Spleen (tissue), 7 donors: Measurements from ENCODE around the gene MEX3C.

Experiments
- CTCF ChIP-seq, 11 experiments: fragments of 200-600 bp in 7 of 11; fragments of 450-650 bp in 4 of 11; sonication (generic) in 4 of 11; IDR thresholded peaks in 8 of 11; conservative IDR thresholded peaks in 3 of 11; 1 replicate in 7 of 11; 2 replicates in 4 of 11; pipeline versions ENCODE4 v1.4.0 to v1.8.0; 2016 to 2021; ENCODE audit warnings: antibody characterized with exemption in 11 of 11, inconsistent platforms in 4 of 11, mild to moderate bottlenecking in 1 of 11
- POLR2A ChIP-seq, 3 donors: fragments of 450-650 bp; IDR thresholded peaks; one replicate each; pipeline ENCODE4 v1.5.1; 2017; ENCODE audit warnings: antibody characterized with exemption in 3 of 3, mild to moderate bottlenecking in 1 of 3
- POLR2AphosphoS5 ChIP-seq, 3 donors: sonication (generic); formaldehyde crosslinking; IDR thresholded peaks; one replicate each; pipeline ENCODE4 v1.5.1; 2017; ENCODE audit warnings: antibody characterized with exemption in 3 of 3
- donor health status: DM: no; HTN: no; CAD: no; lungs with moderate emphysema.
- donor health status: DM: no; HTN: no; CAD: no.
- donor health status: DM: no; HTN: no; CAD: no.

DNA sequence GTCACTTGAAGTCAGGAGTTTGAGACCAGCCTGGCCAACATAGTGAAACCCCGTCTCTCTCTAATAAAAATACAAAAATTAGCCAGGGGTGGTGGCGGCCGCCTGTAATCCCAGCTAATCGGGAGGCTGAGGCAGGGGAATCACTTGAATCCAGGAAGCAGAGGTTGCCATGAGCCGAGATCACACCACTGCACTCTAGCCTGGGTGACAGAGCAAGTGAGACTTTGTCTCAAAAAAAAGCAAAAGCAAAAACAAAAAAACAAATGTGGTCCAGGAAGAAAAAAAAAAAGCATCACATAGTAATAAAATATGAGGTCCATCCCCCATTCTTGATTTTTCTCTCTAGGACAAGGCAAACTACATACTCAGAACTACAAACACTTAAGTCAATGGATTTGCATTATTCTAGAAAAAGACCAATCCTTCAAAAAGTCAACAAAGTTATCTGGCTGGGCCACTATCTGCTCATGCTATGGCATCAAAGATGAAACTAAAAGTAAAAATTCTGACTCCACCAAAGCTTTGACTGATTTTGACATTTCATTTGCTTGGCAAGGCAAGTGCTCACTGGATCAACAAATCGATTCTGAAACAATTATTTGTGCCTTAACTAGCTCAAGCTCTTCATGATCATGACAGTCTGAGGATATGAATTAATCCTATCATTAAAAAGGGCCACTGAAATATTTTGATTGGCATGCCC lies 28.4 kb downstream of the MEX3C start:
- TF ChIP-seq CTCF (IDR thresholded peaks at IDR 0.05 in 8 of 11, conservative IDR thresholded peaks at IDR 0.05 in 3 of 11) (no peak), POLR2A (IDR thresholded peaks at IDR 0.05) (no peak), POLR2AphosphoS5 (IDR thresholded peaks at IDR 0.05) (no peak)
